Endothelial cell of umbilical vein (primary cell): ENCODE measurements around the gene CELF2. TPM values are rescaled to one million over a fixed set of nuclear protein-coding genes. Genes with fewer than 3 reads are reported as not detected.

Experiments used
- BruUV-seq: library from RNA; stranded (reverse); fragments of 400-500 nt; replicated peaks from 2 replicates; lab custom pipeline; 2021; lab: Mats Ljungman, UMichigan
- CTCF ChIA-PET: fragments of 300-600, 350-600 bp; sonication (Branson Sonifier 250); formaldehyde crosslinking; loops from one replicate; lab custom pipeline; 2021; ENCODE audit warnings: antibody characterized with exemption, inconsistent platforms; lab: Charles Lee
- POLR2A ChIA-PET: fragments of 300-600, 350-600 bp; sonication (Branson Sonifier 250); formaldehyde crosslinking; loops from one replicate; lab custom pipeline; 2021; ENCODE audit warnings: antibody characterized with exemption, inconsistent platforms; lab: Charles Lee
- DNase-seq: peaks from one replicate; pipeline ENCODE4 v3.0.0-alpha.2; 2011; ENCODE audit warnings: low read depth, low spot score
- FAIRE-seq: peaks from 2 replicates; lab custom pipeline; 2011; peaks lifted over from hg19 to GRCh38; lab: Jason Lieb, UNC
- H2AFZ ChIP-seq: 2 replicates; pipeline ENCODE4 v1.6.0; 2012; ENCODE audit warnings: low read depth, low read length, control low read depth, inconsistent platforms
- H3K27ac ChIP-seq: 2 replicates; pipeline ENCODE4 v1.5.1; 2011; ENCODE audit warnings: low read depth, mild to moderate bottlenecking, control low read depth, low read length, moderate library complexity; ENCODE audit not compliant: insufficient read depth
- H3K27me3 ChIP-seq, 2 experiments: 2 replicates each; pipeline versions ENCODE4 v1.6.0 to v1.6.1; 2011; ENCODE audit warnings: low read length in 2 of 2, mixed read lengths in 1 of 2; ENCODE audit not compliant: control insufficient read depth in 2 of 2, insufficient read depth in 2 of 2
- H3K36me3 ChIP-seq, 2 experiments: 2 replicates in 1 of 2; 3 replicates in 1 of 2; pipeline ENCODE4 v1.5.1; 2011; ENCODE audit warnings: low read length in 2 of 2, mild to moderate bottlenecking in 1 of 2, moderate library complexity in 1 of 2; ENCODE audit not compliant: control insufficient read depth in 2 of 2, insufficient read depth in 2 of 2; ENCODE audit errors: extremely low read depth in 1 of 2
- H3K4me1 ChIP-seq: 3 replicates; pipeline ENCODE4 v1.5.1; 2011; ENCODE audit warnings: mild to moderate bottlenecking, low read length; ENCODE audit not compliant: control insufficient read depth, insufficient read depth; ENCODE audit errors: extremely low read depth
- H3K4me2 ChIP-seq: 2 replicates; pipeline ENCODE4 v1.6.1; 2011; ENCODE audit warnings: low read length, control low read depth, mixed read lengths; ENCODE audit not compliant: insufficient read depth
- H3K4me3 ChIP-seq, 3 experiments: fragments of 200-600 bp in 1 of 3; sonication (generic), shearing (Covaris generic) in 1 of 3; replicated peaks in 1 of 3; 2 replicates each; pipeline ENCODE4 v1.5.1; 2011 to 2016; ENCODE audit warnings: control low read depth in 3 of 3, low read length in 3 of 3, mild to moderate bottlenecking in 2 of 3, inconsistent platforms in 1 of 3, low read depth in 1 of 3, moderate library complexity in 1 of 3; ENCODE audit not compliant: insufficient read depth in 1 of 3
- H3K79me2 ChIP-seq: 2 replicates; pipeline ENCODE4 v1.6.0; 2012; ENCODE audit warnings: low read length, inconsistent platforms; ENCODE audit not compliant: control insufficient read depth, insufficient read depth
- H3K9ac ChIP-seq: replicated peaks from 2 replicates; pipeline ENCODE3; 2011; ENCODE audit warnings: low read length, control low read depth; ENCODE audit not compliant: insufficient read depth; ENCODE audit errors: extremely low read depth
- H3K9me1 ChIP-seq: replicated peaks from 3 replicates; pipeline ENCODE4 v1.6.0; 2011; ENCODE audit warnings: mild to moderate bottlenecking, low read length; ENCODE audit not compliant: control insufficient read depth, insufficient read depth; ENCODE audit errors: extremely low read depth
- H3K9me3 ChIP-seq: replicated peaks from 2 replicates; pipeline ENCODE4 v1.5.1; 2012; ENCODE audit warnings: low read length, inconsistent platforms; ENCODE audit not compliant: control insufficient read depth, insufficient read depth
- H4K20me1 ChIP-seq: replicated peaks from 2 replicates; pipeline ENCODE3; 2011; ENCODE audit warnings: mild to moderate bottlenecking, low read length; ENCODE audit not compliant: control insufficient read depth, insufficient read depth; ENCODE audit errors: extremely low read depth
- CTCF ChIP-seq, 2 donors: IDR thresholded peaks; 1 replicate in 1 of 2; 2 replicates in 1 of 2; pipeline ENCODE4 v1.5.1; 2011; ENCODE audit warnings: low read length in 2 of 2, mild to moderate bottlenecking in 2 of 2, moderate library complexity in 2 of 2, control low read depth in 1 of 2, inconsistent platforms in 1 of 2, low read depth in 1 of 2; ENCODE audit not compliant: insufficient read depth in 1 of 2; ENCODE audit errors: extremely low read depth in 1 of 2
- EZH2 ChIP-seq: IDR thresholded peaks from 2 replicates; pipeline ENCODE4 v1.6.1; 2012; ENCODE audit warnings: borderline replicate concordance, low read depth, mild to moderate bottlenecking, moderate library complexity, low read length, inconsistent platforms; ENCODE audit not compliant: severe bottlenecking
- FOS ChIP-seq: IDR thresholded peaks from 2 replicates; pipeline ENCODE4 v1.6.1; 2011; ENCODE audit warnings: mild to moderate bottlenecking, low read length, moderate library complexity, borderline replicate concordance; ENCODE audit not compliant: insufficient read depth
- GATA2 ChIP-seq: IDR thresholded peaks from 2 replicates; pipeline ENCODE4 v1.7.0; 2011; ENCODE audit warnings: low read depth, mild to moderate bottlenecking, moderate library complexity, mixed read lengths, low read length; ENCODE audit not compliant: insufficient read length, insufficient read depth
- JUN ChIP-seq: IDR thresholded peaks from 2 replicates; pipeline ENCODE4 v1.6.1; 2011; ENCODE audit warnings: borderline replicate concordance, low read depth; ENCODE audit not compliant: insufficient read length, insufficient read depth
- MAX ChIP-seq: IDR thresholded peaks from 2 replicates; pipeline ENCODE4 v1.6.1; 2011; ENCODE audit not compliant: insufficient read depth, insufficient read length
- MYC ChIP-seq: IDR thresholded peaks from one replicate; pipeline ENCODE4 v1.6.1; 2011; ENCODE audit warnings: mild to moderate bottlenecking, low read depth, low read length
- POLR2A ChIP-seq: IDR thresholded peaks from 2 replicates; pipeline ENCODE4 v1.6.1; 2012; ENCODE audit warnings: low read depth, mild to moderate bottlenecking, control low read depth, low read length
- dilution Hi-C: fragments of 300-500 bp; cut with MboI; formaldehyde crosslinking; loops from one replicate; pipeline ENCODE4 v1.15.0; 2019; ENCODE audit warnings: low sequenced_read_pairs; ENCODE audit not compliant: extremely low pct_ligation_motif_present
- intact Hi-C: fragments of 100-400 bp; cut with micrococcal nuclease; formaldehyde crosslinking; loops from one replicate; pipeline ENCODE4 v1.10.0; 2022
- polyA plus RNA-seq, 4 experiments: library from polyadenylated mRNA; depleted of rRNA in 3 of 4; stranded (reverse) in 3 of 4; unstranded in 1 of 4; fragments of >200 nt; gene quantifications; 2 replicates each; pipeline versions ENCODE4 v1.2.1 to v1.2.3, GENCODE V29; 2011 to 2012; ENCODE audit warnings: missing spikeins in 1 of 4
- total RNA-seq: library from RNA; stranded (reverse); gene quantifications from 2 replicates; pipeline ENCODE4 v1.2.3, GENCODE V29; 2021

CELF2 gene
- total and polyA plus RNA-seq, 2 donors (not counting 3 experiments of a cell fraction or from before 2014, with no cell fraction given) = 21.6 to 42.6 TPM

GRCh38 chr10:11260170-11260569, 242.5 kb downstream of the CELF2 start:
- DNase-seq = no peak
- Histone ChIP-seq H2AFZ (no peak overlapping the region), H3K27ac (no peak overlapping the region), H3K9me1 (no peaks in the 10 kb centered on the region), H3K9ac (no peak overlapping the region), H3K4me3 (no peak overlapping the region), H3K4me1 (no peaks in the 10 kb centered on the region), H3K9me3 (no peaks in the 10 kb centered on the region), H3K4me2 (no peak overlapping the region), H4K20me1 (no peaks in the 10 kb centered on the region), H3K27me3 (no peaks in the 10 kb centered on the region), H3K36me3 (no peaks in the 10 kb centered on the region), H3K79me2 (no peaks in the 10 kb centered on the region)
- CTCF ChIA-PET = interaction anchor here (2.0 kb wide), 1 partner anchor 10 kb away, joined by 8 read pairs; no protein-coding TSS in a partner anchor
- dilution Hi-C loops = no loop called here
- BruUV-seq = no TSS peak
- no peak for FAIRE-seq
- TF ChIP-seq GATA2 (no peak), EZH2 (no peak), CTCF (IDR thresholded peaks at IDR 0.05; ENCODE audit: extremely low read depth in 1 of 2, insufficient read depth in 1 of 2, low read depth in 1 of 2, low read length in 2 of 2) (no peak), MAX (no peak), POLR2A (no peak), MYC (no peak), JUN (no peak), FOS (no peak)
- POLR2A ChIA-PET = no interaction called here
- intact Hi-C loops = no loop called here
